GM21576 (cell line): ENCODE measurements around the gene SAMD5.

Experiments used
- ATAC-seq: cut with Tn5 transposase; IDR thresholded peaks from one replicate; pipeline ENCODE4 v1.9.1; 2021; ENCODE audit warnings: mild to moderate bottlenecking, moderate library complexity; ENCODE audit not compliant: unreplicated experiment

The SAMD5 gene

DNA sequence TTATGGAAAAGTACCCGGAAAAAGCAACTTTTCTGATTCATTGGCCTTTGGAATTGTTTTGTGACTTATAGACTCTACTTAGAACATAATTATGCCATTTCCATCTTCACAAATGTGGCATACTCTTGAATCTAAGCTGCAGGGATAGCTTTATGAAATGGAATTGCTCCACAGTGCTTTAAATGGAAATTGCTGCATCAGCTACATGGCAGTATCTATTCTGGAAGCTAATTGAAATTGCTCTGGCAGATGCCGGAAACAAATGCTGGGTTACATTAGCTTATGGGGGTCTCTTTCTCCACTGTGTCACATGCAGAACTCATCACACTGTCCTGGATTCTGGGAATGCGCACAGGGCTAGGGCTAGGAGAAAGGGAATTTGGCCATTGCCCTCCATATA, 108.9 kb downstream of the SAMD5 start:
- no peak for ATAC-seq

DNA sequence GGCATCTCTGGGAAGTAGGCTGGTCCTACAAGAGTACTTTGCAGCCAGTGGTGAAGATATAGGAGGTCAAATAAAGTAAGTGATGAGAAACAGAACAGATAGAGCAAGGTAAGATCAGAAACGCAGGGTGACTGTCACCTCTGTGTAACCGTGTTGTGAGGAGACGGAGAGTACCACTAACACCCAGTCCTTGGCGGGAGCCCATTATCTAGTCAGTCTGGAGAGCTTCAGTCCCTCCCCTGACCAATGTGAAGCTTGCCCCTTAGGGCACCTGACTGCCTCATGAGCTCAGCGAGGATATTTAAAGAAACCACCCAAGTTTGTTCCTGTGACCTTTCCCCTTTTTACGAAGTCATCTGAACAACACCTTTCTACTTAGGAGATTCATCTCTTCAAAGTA, 110.0 kb downstream of the SAMD5 start:
- ATAC-seq = no peak

DNA sequence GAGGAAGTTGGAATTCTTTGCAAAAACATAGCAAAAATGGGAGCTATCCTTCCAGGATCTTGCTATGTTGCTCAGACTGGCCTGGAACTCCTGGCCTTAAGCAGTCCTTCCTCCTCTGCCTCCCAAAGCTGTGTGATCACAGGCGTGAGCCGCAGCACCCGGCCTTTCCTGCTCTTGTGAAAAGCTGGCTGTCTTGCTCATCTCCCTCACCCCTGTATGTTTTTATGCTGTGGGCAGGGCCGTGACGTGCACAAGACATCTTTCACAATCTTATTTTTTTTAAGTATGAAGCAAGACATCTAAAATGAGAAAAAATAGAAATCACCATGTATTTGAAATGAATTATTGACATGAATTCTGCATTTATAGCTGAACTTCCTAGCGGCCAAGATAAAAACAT, 110.4 kb downstream of the SAMD5 start:
- no peak for ATAC-seq
